Liver (tissue), 9 donors: Measurements from ENCODE around the gene COL6A3. TPM values are rescaled to one million over a fixed set of nuclear protein-coding genes. Genes with fewer than 3 reads are reported as not detected.

Source experiments
- DNase-seq: peaks from one replicate; pipeline ENCODE4 v3.0.0-alpha.2; 2017; ENCODE audit warnings: low spot score
- H3K27ac ChIP-seq, 2 donors: one replicate each; pipeline ENCODE4 v1.7.0; 2013; ENCODE audit warnings: inconsistent platforms in 2 of 2, low read length in 2 of 2, control low read depth in 1 of 2, low read depth in 1 of 2, mild to moderate bottlenecking in 1 of 2
- H3K27me3 ChIP-seq, 4 donors: one replicate each; pipeline versions ENCODE4 v1.6.1 to v1.7.0; 2013; ENCODE audit warnings: low read length in 3 of 4, inconsistent platforms in 1 of 4, mild to moderate bottlenecking in 1 of 4, moderate library complexity in 1 of 4; ENCODE audit not compliant: control insufficient read depth in 4 of 4, insufficient read depth in 4 of 4
- H3K36me3 ChIP-seq, 4 donors: one replicate each; pipeline versions ENCODE4 v1.6.1 to v1.7.0; 2013; ENCODE audit warnings: low read length in 3 of 4, mild to moderate bottlenecking in 3 of 4, low read depth in 1 of 4, moderate library complexity in 1 of 4; ENCODE audit not compliant: control insufficient read depth in 4 of 4, insufficient read depth in 3 of 4
- H3K4me1 ChIP-seq, 4 donors: one replicate each; pipeline versions ENCODE4 v1.6.1 to v1.7.0; 2013; ENCODE audit warnings: low read length in 3 of 4, mild to moderate bottlenecking in 3 of 4, moderate library complexity in 1 of 4; ENCODE audit not compliant: control insufficient read depth in 4 of 4, insufficient read depth in 4 of 4
- H3K4me3 ChIP-seq, 3 donors: one replicate each; pipeline versions ENCODE4 v1.6.1 to v1.7.0; 2013; ENCODE audit warnings: low read length in 3 of 3, control low read depth in 1 of 3, low read depth in 1 of 3, mild to moderate bottlenecking in 1 of 3
- H3K9ac ChIP-seq, 2 donors: one replicate each; pipeline ENCODE4 v1.7.0; 2013; ENCODE audit warnings: low read length in 2 of 2, mild to moderate bottlenecking in 2 of 2, moderate library complexity in 2 of 2, control low read depth in 1 of 2, low read depth in 1 of 2
- H3K9me3 ChIP-seq, 4 donors: one replicate each; pipeline versions ENCODE4 v1.6.1 to v1.7.0; 2013; ENCODE audit warnings: low read length in 3 of 4; ENCODE audit not compliant: control insufficient read depth in 4 of 4
- ATF3 ChIP-seq: IDR thresholded peaks from 2 replicates; pipeline ENCODE4 v1.6.1; 2016; ENCODE audit warnings: antibody characterized with exemption
- CTCF ChIP-seq: fragments of 150-350 bp; IDR thresholded peaks from 2 replicates; pipeline ENCODE4 v1.5.1; 2017; ENCODE audit warnings: improper control_type of control experiment, low read depth, low read length; ENCODE audit not compliant: missing input control
- EGR1 ChIP-seq, 2 donors: IDR thresholded peaks; 2 replicates each; pipeline ENCODE4 v1.6.1; 2016 to 2018; ENCODE audit warnings: antibody characterized with exemption in 2 of 2, low read depth in 2 of 2
- FOXA1 ChIP-seq: IDR thresholded peaks from 2 replicates; pipeline ENCODE4 v1.6.1; 2016; ENCODE audit warnings: antibody characterized with exemption
- FOXA2 ChIP-seq: IDR thresholded peaks from 2 replicates; pipeline ENCODE4 v1.6.1; 2016; ENCODE audit warnings: antibody characterized with exemption
- GABPA ChIP-seq, 2 donors: IDR thresholded peaks in 1 of 2; conservative IDR thresholded peaks in 1 of 2; 2 replicates each; pipeline ENCODE4 v1.6.1; 2016; ENCODE audit warnings: antibody characterized with exemption in 2 of 2, mild to moderate bottlenecking in 1 of 2, moderate library complexity in 1 of 2
- HNF4A ChIP-seq, 2 donors: conservative IDR thresholded peaks; 2 replicates each; pipeline ENCODE4 v1.6.1; 2016; ENCODE audit warnings: antibody characterized with exemption in 2 of 2, mild to moderate bottlenecking in 2 of 2
- HNF4G ChIP-seq: IDR thresholded peaks from 2 replicates; pipeline ENCODE4 v1.6.1; 2016; ENCODE audit warnings: antibody characterized with exemption
- JUND ChIP-seq, 2 donors: IDR thresholded peaks; 2 replicates each; pipeline ENCODE4 v1.6.1; 2016; ENCODE audit warnings: antibody characterized with exemption in 2 of 2
- MAX ChIP-seq: IDR thresholded peaks from 2 replicates; pipeline ENCODE4 v1.6.1; 2016; ENCODE audit warnings: antibody characterized with exemption
- NR2F2 ChIP-seq: IDR thresholded peaks from 2 replicates; pipeline ENCODE4 v1.6.1; 2016; ENCODE audit warnings: antibody characterized with exemption
- RAD21 ChIP-seq, 2 donors: IDR thresholded peaks; 2 replicates each; pipeline ENCODE4 v1.6.1; 2016; ENCODE audit warnings: antibody characterized with exemption in 2 of 2, mild to moderate bottlenecking in 2 of 2
- REST ChIP-seq: IDR thresholded peaks from 2 replicates; pipeline ENCODE4 v1.6.1; 2016; ENCODE audit warnings: antibody characterized with exemption, mild to moderate bottlenecking
- RXRA ChIP-seq, 2 donors: IDR thresholded peaks; 2 replicates each; pipeline ENCODE4 v1.6.1; 2017 to 2018; ENCODE audit warnings: antibody characterized with exemption in 2 of 2, mild to moderate bottlenecking in 1 of 2
- SP1 ChIP-seq: IDR thresholded peaks from 2 replicates; pipeline ENCODE4 v1.6.1; 2018; ENCODE audit warnings: antibody characterized with exemption, mild to moderate bottlenecking
- TAF1 ChIP-seq: conservative IDR thresholded peaks from 2 replicates; pipeline ENCODE4 v1.6.1; 2016; ENCODE audit warnings: antibody characterized with exemption, mild to moderate bottlenecking
- YY1 ChIP-seq: IDR thresholded peaks from 2 replicates; pipeline ENCODE4 v1.6.1; 2016; ENCODE audit warnings: antibody characterized with exemption, mild to moderate bottlenecking
- ZBTB33 ChIP-seq: IDR thresholded peaks from 2 replicates; pipeline ENCODE4 v1.6.1; 2016; ENCODE audit warnings: antibody characterized with exemption
- WGBS: extraction: QIAGEN DNeasy Blood & Tissue Kit; methylation state at CpG from one replicate; pipeline ENCODE4 v1.1.7; 2013; 5-methylcytosine and 5-hydroxymethylcytosine counted together
- polyA plus RNA-seq, 2 donors: library from polyadenylated mRNA; stranded (reverse) in 1 of 2; unstranded in 1 of 2; fragments of 200-250 nt in 1 of 2; fragments of >200 nt in 1 of 2; fragmentation: Nextera tagmentation in 1 of 2; extraction: Ambion mirVana in 1 of 2; gene quantifications; one replicate each; pipeline versions ENCODE4 v1.2.1 to v1.2.3, GENCODE V29; 2013 to 2015
- total RNA-seq, 2 donors: library from RNA; depleted of rRNA; stranded (reverse); fragments of >200 nt; gene quantifications; one replicate each; pipeline ENCODE4 v1.2.3, GENCODE V29; 2014
- donor health status: healthy.
- donor health status: healthy.
- donor health status: healthy.
- donor health status: healthy.
- donor health status: healthy.

COL6A3 gene
- total and polyA plus RNA-seq, 4 donors: 1.7 to 28.7 (median 17.5) TPM

- Histone ChIP-seq H3K36me3 (no peaks in the 10 kb centered on the region), H3K27me3 (peaks cover 0 to 4% (median 1%) of the 10 kb centered on the region in 4 donors), H3K4me1 (no peaks in the 10 kb centered on the region), H3K9me3 (no peaks in the 10 kb centered on the region), H3K27ac (no peak overlapping the region), H3K9ac (no peak overlapping the region), H3K4me3 (no peak overlapping the region)
- 89% methylated on average over 24 of the region's 24 CpGs for WGBS
- TF ChIP-seq EGR1 (IDR thresholded peaks at IDR 0.05; ENCODE audit: low read depth in 2 of 2) (no peak), TAF1 (no peak), REST (no peak), SP1 (no peak), HNF4G (no peak), FOXA1 (no peak), MAX (no peak), CTCF (no peak), YY1 (no peak), GABPA (IDR thresholded peaks at IDR 0.05 in 1 of 2, conservative IDR thresholded peaks at IDR 0.05 in 1 of 2) (no peak), HNF4A (conservative IDR thresholded peaks at IDR 0.05) (no peak)
- no peak for DNase-seq
These were observed 42.1 kb downstream of the COL6A3 start for GRCh38 chr2:237371856-237372255.

GRCh38 chr2:237365671-237366070 lies 48.3 kb downstream of the COL6A3 start:
- Histone ChIP-seq H3K4me1 (no peaks in the 10 kb centered on the region), H3K27ac (no peak overlapping the region), H3K4me3 (no peak overlapping the region), H3K36me3 (no peaks in the 10 kb centered on the region), H3K9me3 (no peaks in the 10 kb centered on the region), H3K27me3 (peaks cover 0 to 2% (median 0%) of the 10 kb centered on the region in 4 donors), H3K9ac (no peak overlapping the region)
- no peak for TF ChIP-seq RAD21 (IDR thresholded peaks at IDR 0.05)
- TF ChIP-seq ZBTB33: no peak
- no peak for TF ChIP-seq HNF4A (conservative IDR thresholded peaks at IDR 0.05)
- no peak for TF ChIP-seq HNF4G
- TF ChIP-seq NR2F2: no peak
- TF ChIP-seq REST: no peak
- no peak for TF ChIP-seq RXRA (IDR thresholded peaks at IDR 0.05)
- no peak for TF ChIP-seq GABPA (IDR thresholded peaks at IDR 0.05 in 1 of 2, conservative IDR thresholded peaks at IDR 0.05 in 1 of 2)
- no peak for TF ChIP-seq FOXA2
- TF ChIP-seq ATF3: no peak
- no peak for TF ChIP-seq EGR1 (IDR thresholded peaks at IDR 0.05; ENCODE audit: low read depth in 2 of 2)
- TF ChIP-seq FOXA1: no peak
- TF ChIP-seq JUND (IDR thresholded peaks at IDR 0.05): no peak
- no peak for TF ChIP-seq CTCF
- TF ChIP-seq YY1: no peak
- TF ChIP-seq MAX: no peak
- WGBS: 91% methylated on average over 19 of the region's 19 CpGs
- no peak for DNase-seq
